ENCODE measurements around the gene DNALI1.

DNALI1 gene

GRCh38 chr1:37562984-37563383, 6.2 kb downstream of the DNALI1 start:
- Histone ChIP-seq H3K4me1 (ENCODE audit: control insufficient read depth, low read depth, low read length) (no peaks in the 10 kb centered on the region), H2BK5ac (ENCODE audit: low read length) (no peak overlapping the region), H3K79me2 (ENCODE audit: control insufficient read depth, insufficient read depth, low read length) (no peaks in the 10 kb centered on the region), H3K36me3 (ENCODE audit: control insufficient read depth, insufficient read depth, low read length) (peaks cover 11% of the 10 kb centered on the region), H3K4ac (ENCODE audit: low read depth, low read length) (no peak overlapping the region), H2AK5ac (ENCODE audit: low read length) (no peak overlapping the region), H4K5ac (ENCODE audit: low read length) (no peak overlapping the region), H3K9ac (ENCODE audit: low read length) (no peak overlapping the region), H3K4me3 (ENCODE audit: low read length) (no peak overlapping the region), H3K56ac (ENCODE audit: low read length) (no peak overlapping the region), H3K23ac (ENCODE audit: low read length) (no peak overlapping the region), H3K79me1 (ENCODE audit: low read length) (no peaks in the 10 kb centered on the region), H3K27ac (ENCODE audit: low read depth, low read length) (no peak overlapping the region), H3K27me3 (ENCODE audit: insufficient read depth, low read length, poor library complexity) (no peaks in the 10 kb centered on the region), H2BK120ac (ENCODE audit: low read depth, low read length) (no peak overlapping the region), H3K4me2 (ENCODE audit: low read length) (no peak overlapping the region), H4K8ac (ENCODE audit: low read depth, low read length) (no peak overlapping the region), H2BK15ac (replicated peaks; ENCODE audit: low read depth) (no peak overlapping the region), H3K18ac (ENCODE audit: low read length) (no peak overlapping the region)
- no CpG with 5 or more reads among the region's 1 CpG for WGBS (ENCODE audit: extremely low coverage, insufficient coverage, low lambda C conversion rate)
- no peak for DNase-seq

GRCh38 chr1:37564892-37565291, 8.2 kb downstream of the DNALI1 start:
- no peak overlapping the region for H2AK5ac ChIP-seq (ENCODE audit: low read length)
- H3K36me3 ChIP-seq (ENCODE audit: control insufficient read depth, insufficient read depth, low read length): peaks cover 16% of the 10 kb centered on the region

GRCh38 chr1:37567023-37567422, 10.3 kb downstream of the DNALI1 start:
- Histone ChIP-seq H3K27me3 (ENCODE audit: insufficient read depth, low read length, poor library complexity) (no peaks in the 10 kb centered on the region), H3K4me1 (ENCODE audit: control insufficient read depth, low read depth, low read length) (no peaks in the 10 kb centered on the region), H3K18ac (ENCODE audit: low read length) (no peak overlapping the region), H3K23ac (ENCODE audit: low read length) (no peak overlapping the region), H3K27ac (ENCODE audit: low read depth, low read length) (no peak overlapping the region), H3K36me3 (ENCODE audit: control insufficient read depth, insufficient read depth, low read length) (peaks cover 17% of the 10 kb centered on the region), H3K4ac (ENCODE audit: low read depth, low read length) (no peak overlapping the region), H4K5ac (ENCODE audit: low read length) (no peak overlapping the region), H3K9ac (ENCODE audit: low read length) (no peak overlapping the region), H3K56ac (ENCODE audit: low read length) (no peak overlapping the region), H3K4me2 (ENCODE audit: low read length) (no peak overlapping the region), H2BK5ac (ENCODE audit: low read length) (no peak overlapping the region), H2AK5ac (ENCODE audit: low read length) (no peak overlapping the region), H3K4me3 (ENCODE audit: low read length) (no peak overlapping the region), H2BK120ac (ENCODE audit: low read depth, low read length) (no peak overlapping the region), H4K8ac (ENCODE audit: low read depth, low read length) (no peak overlapping the region), H2BK15ac (replicated peaks; ENCODE audit: low read depth) (no peak overlapping the region), H3K79me2 (ENCODE audit: control insufficient read depth, insufficient read depth, low read length) (no peaks in the 10 kb centered on the region), H3K79me1 (ENCODE audit: low read length) (no peaks in the 10 kb centered on the region)
- DNase-seq: no peak
- no CpG with 5 or more reads among the region's 3 CpGs for whole genome bisulfite sequencing (ENCODE audit: extremely low coverage, insufficient coverage, low lambda C conversion rate)

More at GRCh38 chr1:37564892-37565291, 8.2 kb downstream of the DNALI1 start:
- H3K4ac ChIP-seq (ENCODE audit: low read depth, low read length): no peak overlapping the region
- no peak overlapping the region for H3K9ac ChIP-seq (ENCODE audit: low read length)
- no peak overlapping the region for H4K8ac ChIP-seq (ENCODE audit: low read depth, low read length)
- DNase-seq: no peak
- H2BK15ac ChIP-seq (replicated peaks; ENCODE audit: low read depth): no peak overlapping the region
- no peak overlapping the region for H3K27ac ChIP-seq (ENCODE audit: low read depth, low read length)
- H3K4me3 ChIP-seq (ENCODE audit: low read length): no peak overlapping the region
- H3K79me1 ChIP-seq (ENCODE audit: low read length): no peaks in the 10 kb centered on the region
- no peak overlapping the region for H3K23ac ChIP-seq (ENCODE audit: low read length)
- no peak overlapping the region for H3K4me2 ChIP-seq (ENCODE audit: low read length)
- H4K5ac ChIP-seq (ENCODE audit: low read length): no peak overlapping the region
- no peak overlapping the region for H2BK5ac ChIP-seq (ENCODE audit: low read length)
- no peak overlapping the region for H3K56ac ChIP-seq (ENCODE audit: low read length)
- H2BK120ac ChIP-seq (ENCODE audit: low read depth, low read length): no peak overlapping the region
- H3K79me2 ChIP-seq (ENCODE audit: control insufficient read depth, insufficient read depth, low read length): no peaks in the 10 kb centered on the region
- H3K27me3 ChIP-seq (ENCODE audit: insufficient read depth, low read length, poor library complexity): no peaks in the 10 kb centered on the region
- no peak overlapping the region for H3K18ac ChIP-seq (ENCODE audit: low read length)
- no peaks in the 10 kb centered on the region for H3K4me1 ChIP-seq (ENCODE audit: control insufficient read depth, low read depth, low read length)

- H3K27me3 ChIP-seq (ENCODE audit: insufficient read depth, low read length, poor library complexity): no peaks in the 10 kb centered on the region
- H3K9ac ChIP-seq (ENCODE audit: low read length): no peak overlapping the region
- H3K4me3 ChIP-seq (ENCODE audit: low read length): no peak overlapping the region
- no peak overlapping the region for H2BK5ac ChIP-seq (ENCODE audit: low read length)
- no peak overlapping the region for H2BK15ac ChIP-seq (replicated peaks; ENCODE audit: low read depth)
- H3K79me2 ChIP-seq (ENCODE audit: control insufficient read depth, insufficient read depth, low read length): no peaks in the 10 kb centered on the region
- H3K36me3 ChIP-seq (ENCODE audit: control insufficient read depth, insufficient read depth, low read length): peaks cover 28% of the 10 kb centered on the region
- H3K4me1 ChIP-seq (ENCODE audit: control insufficient read depth, low read depth, low read length): no peaks in the 10 kb centered on the region
- H4K5ac ChIP-seq (ENCODE audit: low read length): no peak overlapping the region
- H3K79me1 ChIP-seq (ENCODE audit: low read length): no peaks in the 10 kb centered on the region
- no peak overlapping the region for H4K8ac ChIP-seq (ENCODE audit: low read depth, low read length)
- no peak overlapping the region for H3K27ac ChIP-seq (ENCODE audit: low read depth, low read length)
- H3K4me2 ChIP-seq (ENCODE audit: low read length): no peak overlapping the region
- H2BK120ac ChIP-seq (ENCODE audit: low read depth, low read length): no peak overlapping the region
- no peak for DNase-seq
- no CpG with 5 or more reads among the region's 3 CpGs for WGBS (ENCODE audit: extremely low coverage, insufficient coverage, low lambda C conversion rate)
- H3K56ac ChIP-seq (ENCODE audit: low read length): no peak overlapping the region
- H3K18ac ChIP-seq (ENCODE audit: low read length): no peak overlapping the region
- H2AK5ac ChIP-seq (ENCODE audit: low read length): no peak overlapping the region
- H3K4ac ChIP-seq (ENCODE audit: low read depth, low read length): no peak overlapping the region
- H3K23ac ChIP-seq (ENCODE audit: low read length): no peak overlapping the region
Measured at GRCh38 chr1:37570528-37571334, 14.0 kb downstream of the DNALI1 start.

- Histone ChIP-seq H3K4me3 (ENCODE audit: low read length) (no peak overlapping the region), H3K79me2 (ENCODE audit: control insufficient read depth, insufficient read depth, low read length) (no peaks in the 10 kb centered on the region), H3K27me3 (ENCODE audit: insufficient read depth, low read length, poor library complexity) (no peaks in the 10 kb centered on the region), H3K9ac (ENCODE audit: low read length) (no peak overlapping the region), H3K18ac (ENCODE audit: low read length) (no peak overlapping the region), H3K4me2 (ENCODE audit: low read length) (no peak overlapping the region), H3K27ac (ENCODE audit: low read depth, low read length) (no peak overlapping the region), H3K23ac (ENCODE audit: low read length) (no peak overlapping the region), H2BK15ac (replicated peaks; ENCODE audit: low read depth) (no peak overlapping the region), H2AK5ac (ENCODE audit: low read length) (no peak overlapping the region), H2BK120ac (ENCODE audit: low read depth, low read length) (no peak overlapping the region), H3K4me1 (ENCODE audit: control insufficient read depth, low read depth, low read length) (no peaks in the 10 kb centered on the region), H3K56ac (ENCODE audit: low read length) (no peak overlapping the region), H3K36me3 (ENCODE audit: control insufficient read depth, insufficient read depth, low read length) (peaks cover 14% of the 10 kb centered on the region), H4K5ac (ENCODE audit: low read length) (no peak overlapping the region), H3K79me1 (ENCODE audit: low read length) (no peaks in the 10 kb centered on the region), H4K8ac (ENCODE audit: low read depth, low read length) (no peak overlapping the region), H3K4ac (ENCODE audit: low read depth, low read length) (no peak overlapping the region), H2BK5ac (ENCODE audit: low read length) (no peak overlapping the region)
- no CpG with 5 or more reads among the region's 7 CpGs for WGBS (ENCODE audit: extremely low coverage, insufficient coverage, low lambda C conversion rate)
- no peak for DNase-seq
Measured at GRCh38 chr1:37574834-37575480, 18.2 kb downstream of the DNALI1 start.
